GM21381 (cell line): ENCODE measurements around the gene PNMA6E.

Experiments used
- ATAC-seq: cut with Tn5 transposase; IDR thresholded peaks from one replicate; pipeline ENCODE4 v1.9.1; 2021; ENCODE audit warnings: mild to moderate bottlenecking, moderate library complexity; ENCODE audit not compliant: unreplicated experiment

Gene PNMA6E

DNA sequence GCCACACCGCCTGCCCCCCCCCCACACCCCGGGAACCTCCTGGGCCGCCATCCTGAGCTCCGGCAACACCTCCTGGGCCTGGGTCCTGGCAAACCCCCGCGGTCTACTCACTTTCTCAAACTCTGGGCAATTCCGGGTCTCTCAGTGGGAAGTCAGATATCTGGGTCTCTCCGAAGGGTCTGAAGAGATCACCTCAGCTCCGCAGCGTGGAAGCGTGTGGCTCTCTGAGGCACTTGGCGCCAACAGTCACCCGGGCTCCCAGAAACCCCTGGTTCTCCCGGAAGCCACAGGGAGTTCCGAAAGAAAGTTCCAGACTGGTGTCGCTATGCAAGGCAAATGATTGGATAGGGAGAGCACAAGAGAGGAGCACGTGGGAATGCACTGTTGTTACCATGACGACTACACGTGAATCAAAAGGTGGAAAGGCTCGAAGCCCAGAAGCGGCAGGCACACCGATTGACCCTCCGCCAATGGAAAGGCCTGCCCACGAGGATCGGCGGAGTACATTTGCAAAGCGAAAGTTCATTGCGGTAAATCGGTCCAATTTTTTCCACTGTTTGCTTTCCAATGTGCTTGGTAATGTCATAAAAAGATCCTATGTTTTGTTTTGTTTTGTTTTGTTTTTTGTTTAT, at the start of gene PNMA6E:
TSS of gene PNMA6E (minus strand) at position 218 of the 632 bp plus-strand sequence. CDS start 2,501 bp downstream, outside the sequence.
- no peak for ATAC-seq

DNA sequence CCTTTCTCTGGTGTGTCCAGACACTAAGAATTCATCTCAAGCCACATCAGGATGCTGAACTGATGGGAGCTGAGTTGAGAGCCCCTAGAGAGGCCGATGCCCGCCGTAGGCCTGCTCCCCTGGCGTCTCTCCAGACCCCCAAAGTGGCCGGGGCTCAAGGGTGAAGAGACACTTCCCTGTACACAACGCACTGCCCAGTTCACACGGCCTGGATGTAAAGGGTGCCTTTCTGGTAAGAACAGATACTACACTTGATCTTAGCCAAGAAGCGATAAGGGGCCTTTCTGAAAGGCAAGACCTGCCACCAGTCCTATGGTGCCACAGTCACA, 49.8 kb upstream of the PNMA6E start:
- no peak for ATAC-seq

DNA sequence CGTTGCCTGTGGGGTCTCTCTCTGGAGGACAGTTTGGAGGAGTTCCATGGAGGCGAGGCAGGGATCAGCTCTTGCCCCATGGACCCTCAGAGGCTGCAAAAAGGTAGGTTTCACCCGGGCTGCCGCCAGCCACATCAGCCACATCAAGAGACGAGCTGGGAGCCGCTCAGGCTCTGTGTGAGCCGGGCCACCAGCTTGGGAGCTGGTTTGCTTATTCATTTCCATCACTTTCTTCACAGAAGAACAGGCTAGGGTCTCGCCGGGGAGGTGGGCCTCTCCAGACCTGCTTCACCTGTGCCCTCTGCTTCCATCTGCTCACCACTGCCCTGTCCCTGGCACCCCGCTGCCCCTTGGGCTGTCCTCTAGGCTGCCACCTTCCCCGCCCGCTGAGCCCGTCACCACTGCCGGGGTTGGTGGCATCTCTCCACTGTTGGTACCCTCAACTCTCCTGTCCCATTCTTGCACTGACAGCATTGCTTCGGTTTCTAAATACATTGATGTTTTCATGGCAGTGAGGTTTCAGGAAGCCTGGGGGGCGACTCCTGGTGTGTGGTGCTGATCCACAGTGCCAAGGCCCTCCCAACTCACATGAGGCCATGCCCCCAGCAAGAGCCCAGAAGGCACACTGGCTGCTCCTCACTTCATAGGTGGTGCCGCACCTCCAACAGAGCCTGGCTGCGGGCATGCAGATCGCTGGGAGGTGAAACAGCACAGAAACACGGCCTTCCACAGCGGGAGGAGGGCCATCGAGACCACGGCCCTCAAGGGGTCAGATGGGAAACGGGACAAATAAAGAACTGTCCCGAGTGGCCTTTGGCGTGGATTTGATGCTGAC, 49.2 kb upstream of the PNMA6E start:
- ATAC-seq: no peak

DNA sequence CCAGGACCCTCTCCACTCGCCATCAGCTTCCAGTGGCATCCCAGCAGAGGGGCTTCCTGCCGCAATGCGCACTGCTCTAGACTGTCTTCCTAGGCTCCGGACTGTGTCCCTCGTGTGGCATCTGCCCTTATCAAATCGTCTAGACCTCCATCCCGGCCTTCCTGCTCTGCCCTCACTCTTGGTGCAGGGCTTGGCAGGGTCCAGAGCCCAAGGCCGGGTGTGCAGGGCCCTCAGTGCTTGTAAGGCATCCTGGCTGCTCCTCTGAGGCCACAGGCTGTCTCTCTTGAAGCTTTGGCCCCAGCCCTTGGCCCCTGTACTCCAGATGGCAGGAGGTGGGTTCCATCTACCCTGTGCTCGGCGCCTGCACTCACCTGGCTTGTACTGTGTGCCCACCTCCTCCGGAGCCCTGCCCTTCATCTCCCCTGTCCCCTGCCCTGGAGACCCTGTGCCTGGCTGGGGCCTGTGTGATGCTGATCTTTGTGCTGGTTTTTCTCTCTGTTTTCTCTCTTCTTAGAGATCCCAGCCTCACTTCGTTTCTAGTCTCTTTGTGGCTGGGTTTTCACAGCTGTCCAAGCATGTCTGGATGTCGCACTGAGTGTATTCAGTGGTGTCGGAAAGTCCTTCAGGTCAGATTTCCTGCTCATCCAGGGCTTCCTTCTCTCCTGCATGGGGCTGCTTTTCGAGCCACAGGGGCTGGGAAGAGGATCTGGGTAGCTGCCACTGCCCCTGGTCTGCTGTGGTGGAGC, 48.4 kb upstream of the PNMA6E start:
- ATAC-seq: no peak

DNA sequence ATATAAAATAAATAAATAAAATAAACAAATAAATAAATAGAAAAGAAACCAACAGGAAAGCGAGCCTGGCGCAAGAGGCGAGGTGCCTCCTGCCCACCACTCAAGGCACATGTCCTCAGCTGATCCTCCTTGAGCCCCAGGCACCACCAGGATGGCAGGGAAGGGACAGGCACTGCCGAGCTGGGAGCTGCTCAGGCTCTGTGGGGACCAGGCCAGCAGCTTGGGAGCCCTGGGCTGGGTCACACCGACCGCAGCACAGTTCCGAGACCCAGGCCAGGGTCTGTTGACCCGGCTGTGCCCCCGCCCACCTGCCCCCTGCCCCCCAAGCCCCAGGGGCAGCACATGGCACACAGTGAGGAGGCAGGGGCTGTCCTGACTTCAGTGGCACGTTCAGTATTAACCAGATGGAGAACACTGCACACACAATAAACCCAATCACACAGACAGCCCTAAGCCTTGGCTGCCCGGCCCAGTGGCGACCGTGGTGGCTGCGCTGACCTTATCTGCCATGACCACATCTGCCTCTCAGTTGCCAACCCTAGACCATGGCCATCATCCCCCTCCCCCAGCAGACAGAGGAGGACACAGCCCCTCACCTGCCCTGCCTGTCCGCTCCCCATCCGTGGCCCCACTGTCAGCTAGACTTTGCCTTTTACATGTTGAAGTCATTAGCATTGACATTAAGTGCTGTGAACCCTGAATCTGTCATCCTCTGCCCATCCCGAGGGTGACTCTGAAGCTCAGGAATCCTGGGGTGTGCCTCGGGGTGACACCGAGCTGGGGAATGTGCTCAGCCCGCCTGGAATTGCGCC, 47.6 kb upstream of the PNMA6E start:
- no peak for ATAC-seq

DNA sequence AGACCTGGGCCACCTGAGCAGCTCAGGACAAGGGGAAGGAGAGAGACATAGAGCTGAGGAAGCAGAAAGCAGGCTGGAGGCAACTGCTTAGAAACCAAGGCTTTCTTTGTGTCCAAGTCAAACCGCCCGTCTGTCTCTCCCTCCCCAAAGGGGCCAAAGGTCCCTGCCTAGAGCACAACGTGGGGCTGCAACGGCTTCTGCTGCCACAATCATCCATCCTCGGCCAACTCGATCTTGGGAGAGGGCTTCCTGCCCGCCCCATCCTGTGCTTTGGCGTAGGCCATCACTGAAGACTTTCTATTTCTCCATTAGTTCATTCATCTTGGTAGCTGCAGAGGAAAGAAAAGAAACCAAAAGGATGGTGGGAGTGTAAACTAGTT, 46.4 kb upstream of the PNMA6E start:
- no peak for ATAC-seq

DNA sequence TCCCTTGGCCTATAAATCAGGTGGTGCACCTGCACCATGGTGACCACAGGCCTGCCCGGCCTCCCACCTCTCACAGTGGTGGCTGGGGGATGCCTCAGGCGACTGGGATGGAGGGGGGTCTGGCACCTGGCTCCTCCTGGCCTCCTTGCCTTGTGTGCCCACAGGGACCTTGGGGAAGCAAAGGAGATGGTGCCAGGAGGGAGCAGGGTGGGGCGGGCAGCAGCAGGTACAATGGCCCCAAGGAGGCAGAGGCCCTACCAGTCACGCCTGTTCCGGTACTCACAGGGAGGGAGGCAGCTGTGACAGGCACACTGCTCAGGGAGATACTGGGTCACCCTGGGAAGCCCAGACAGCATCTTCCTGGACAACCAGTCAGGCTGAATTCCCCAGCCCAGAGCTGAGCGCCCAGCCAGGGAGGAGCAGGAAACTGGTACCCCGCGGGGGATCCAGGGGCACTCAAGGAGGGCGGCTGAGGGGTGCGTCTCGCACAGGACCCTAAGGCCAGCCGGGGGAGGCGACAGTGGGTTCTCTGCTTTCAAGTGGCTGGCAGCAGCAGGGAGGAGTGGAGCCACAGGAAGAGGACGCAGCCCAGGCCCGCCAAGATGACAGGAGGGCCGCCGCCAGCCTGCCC, 45.9 kb upstream of the PNMA6E start:
- no peak for ATAC-seq

DNA sequence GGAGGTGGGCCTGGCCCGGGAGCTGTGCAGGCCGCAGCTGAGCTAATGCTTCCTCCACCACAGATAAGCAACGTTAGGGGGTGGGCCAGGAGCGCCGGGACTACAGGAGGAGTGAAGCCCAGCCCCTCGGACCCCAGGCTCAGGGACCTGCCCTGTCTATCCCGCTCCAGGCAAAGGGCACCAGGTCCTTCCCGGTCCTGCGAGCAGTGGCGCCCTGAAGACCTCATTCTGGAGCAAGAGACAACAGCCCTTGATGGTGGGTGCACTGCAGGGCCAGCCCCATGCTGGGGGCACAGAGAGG, 45.4 kb upstream of the PNMA6E start:
- no peak for ATAC-seq

DNA sequence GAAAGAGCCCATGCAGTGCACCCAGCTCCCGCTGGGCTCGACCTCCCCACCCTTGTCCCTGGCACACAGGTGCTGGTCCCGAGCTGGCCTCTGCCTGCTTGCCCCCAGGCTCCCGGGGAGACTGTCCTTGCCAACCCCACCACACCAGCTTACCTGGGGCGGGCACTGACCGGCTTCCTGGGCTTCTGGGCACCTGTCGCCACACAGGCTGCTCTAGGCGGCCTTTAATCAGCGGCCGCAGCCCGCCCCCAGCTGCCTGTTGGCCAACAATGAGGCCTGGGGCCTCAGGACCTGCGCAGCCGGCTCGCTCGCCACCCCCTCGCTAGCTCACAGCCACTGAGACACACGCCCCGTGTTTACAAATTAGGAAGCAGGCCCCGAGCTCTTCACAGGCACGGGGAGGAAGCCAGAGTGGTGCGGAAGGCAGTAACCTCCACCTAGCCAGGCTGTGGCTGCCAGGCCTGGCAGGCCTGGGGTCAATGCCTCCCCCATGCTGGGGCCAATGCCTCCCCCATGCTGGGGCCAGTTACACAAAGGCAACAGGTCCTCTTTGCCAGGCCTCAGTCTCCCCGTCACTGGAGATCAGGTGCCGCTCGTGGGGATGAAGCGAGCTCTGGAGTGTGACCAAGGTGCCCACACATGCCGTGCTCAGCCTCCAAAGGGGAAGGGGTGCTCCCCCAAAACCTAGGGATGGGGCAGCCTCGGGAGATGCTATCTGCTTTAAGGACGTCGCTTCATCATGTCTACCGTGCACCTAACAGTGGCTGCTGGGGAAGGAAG, 44.9 kb upstream of the PNMA6E start, which contains the start of gene TREX2:
TSS of gene TREX2 (minus strand) at position 201 of the 780 bp plus-strand sequence. CDS start 626 bp downstream, outside the sequence.
- no peak for ATAC-seq

DNA sequence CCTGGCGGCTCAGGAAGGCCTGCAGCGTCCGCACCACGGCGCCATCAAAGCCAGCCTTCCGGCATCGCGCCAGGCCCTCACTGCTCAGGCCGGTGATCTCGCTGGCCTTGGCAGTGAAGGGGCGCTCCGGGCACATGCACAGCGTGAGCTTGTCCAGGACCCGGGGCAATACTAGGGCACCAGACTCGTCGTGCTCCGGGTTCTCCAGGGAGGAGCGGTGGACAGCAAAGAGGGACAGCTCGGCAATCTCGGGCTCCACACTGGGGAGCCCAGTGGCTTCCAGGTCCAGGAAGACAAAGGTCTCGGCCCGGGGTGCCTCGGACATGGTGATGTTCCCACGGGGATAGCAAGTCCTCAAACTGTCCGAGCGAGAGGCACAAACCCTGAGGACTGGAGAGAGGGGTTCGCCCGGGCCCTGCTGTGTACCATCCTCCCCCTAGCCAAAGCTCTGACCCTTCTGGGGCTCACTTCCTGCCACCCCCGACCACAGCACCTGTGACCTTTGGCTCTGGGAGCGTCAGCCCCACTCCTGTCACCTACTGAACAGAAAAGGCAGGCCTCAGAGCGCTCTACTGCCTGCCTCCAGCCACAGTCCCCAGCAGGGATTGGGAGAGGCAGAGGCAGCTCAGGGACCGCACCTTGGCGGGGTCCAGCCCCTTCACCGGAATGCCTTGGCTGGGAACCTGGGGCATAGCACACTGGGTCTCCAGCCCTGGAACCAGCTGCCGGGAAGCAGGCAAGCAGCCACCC, 44.1 kb upstream of the PNMA6E start:
- ATAC-seq: no peak

DNA sequence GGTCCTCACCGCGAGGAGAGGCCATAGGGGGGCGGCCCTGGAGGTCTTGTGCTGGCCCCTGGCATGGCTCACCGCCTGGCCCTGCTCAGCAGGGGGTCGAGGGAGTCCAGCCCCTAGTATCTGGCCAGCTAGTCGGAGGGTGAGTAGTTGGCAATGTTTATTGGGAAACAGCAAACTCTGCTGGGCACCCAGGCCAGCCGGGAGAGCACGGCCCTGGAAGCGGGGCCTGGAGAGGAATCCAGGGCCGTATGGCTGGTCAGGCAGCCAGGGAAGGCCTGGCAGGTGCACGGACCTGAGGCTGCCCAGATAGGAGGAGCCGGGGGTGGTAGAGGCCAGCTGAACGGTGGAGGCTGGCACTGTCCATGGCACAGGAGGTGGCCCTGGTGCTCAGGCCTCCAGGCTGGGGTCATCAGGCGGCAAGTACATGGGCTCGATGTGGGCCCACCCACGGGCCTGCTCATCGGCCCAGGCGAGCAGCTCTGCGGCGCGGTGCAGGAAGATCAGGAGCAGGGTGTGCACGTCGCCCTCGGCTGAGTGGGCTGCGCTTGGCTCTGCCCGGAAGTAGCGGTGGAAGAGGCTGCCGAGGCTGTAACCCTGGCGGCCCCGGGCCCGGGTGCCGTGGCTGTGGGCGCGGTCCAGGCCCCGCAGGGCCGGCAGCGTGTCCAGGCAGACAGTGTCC, 43.3 kb upstream of the PNMA6E start:
- no peak for ATAC-seq

DNA sequence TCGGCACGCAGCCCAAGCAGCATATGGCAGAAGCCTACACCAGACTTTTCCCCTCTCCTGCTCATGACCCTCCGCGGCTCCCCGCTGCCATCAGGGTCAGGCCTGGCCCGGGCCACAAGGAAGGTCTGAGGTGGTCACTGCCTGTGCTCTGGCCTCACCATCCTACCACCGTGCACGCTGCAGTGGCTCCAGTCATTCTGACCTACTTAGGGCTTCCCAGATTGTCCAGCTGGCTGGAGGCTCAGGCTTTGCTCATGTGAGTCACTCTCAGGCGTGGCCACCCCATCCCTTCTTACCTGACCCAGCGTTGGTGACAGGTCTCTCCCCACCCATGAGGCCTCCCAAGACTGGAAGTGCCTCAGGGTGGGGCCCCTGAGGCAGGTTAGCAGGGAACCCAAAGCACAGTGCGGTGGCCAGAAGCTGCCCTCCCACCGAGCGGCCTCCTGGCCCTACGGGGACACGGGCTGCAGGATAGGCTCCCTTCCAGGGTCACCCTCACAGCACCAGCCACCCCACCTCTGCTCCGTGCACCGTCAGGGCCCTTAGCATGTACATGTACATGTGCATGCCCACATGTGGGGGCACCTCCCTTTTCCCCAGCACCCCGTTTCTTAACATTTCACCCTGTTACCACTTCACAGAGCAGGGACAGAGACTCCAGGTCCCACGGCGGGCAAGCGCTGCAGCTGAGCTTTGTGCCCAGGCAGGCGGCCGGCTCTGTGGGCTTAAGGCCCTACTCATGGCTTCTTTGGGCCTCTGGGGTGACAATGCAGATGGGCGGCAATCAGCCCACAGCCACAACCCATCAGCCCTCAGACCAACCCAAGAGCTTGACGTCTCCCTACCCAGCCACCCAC, 42.6 kb upstream of the PNMA6E start:
- no peak for ATAC-seq

DNA sequence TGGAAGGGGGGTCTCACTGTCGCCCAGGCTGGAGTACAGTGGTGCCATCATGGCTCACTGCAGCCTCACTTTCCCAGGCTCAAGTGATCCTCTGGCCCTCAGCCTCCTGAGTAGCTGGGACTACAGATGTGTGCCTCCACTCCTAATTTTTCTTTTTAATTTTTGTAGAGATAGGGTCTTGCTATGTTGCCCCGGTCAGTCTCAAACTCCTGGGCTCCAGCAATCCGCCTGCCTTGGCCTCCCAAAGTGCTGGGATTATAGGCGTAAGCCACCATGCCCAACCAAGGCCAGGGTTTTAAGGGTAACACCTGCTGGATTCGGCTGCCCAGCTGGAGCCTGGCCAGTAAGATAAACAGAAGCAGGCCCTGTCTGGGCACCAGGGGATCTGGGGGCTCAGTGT, 41.3 kb upstream of the PNMA6E start:
- ATAC-seq: no peak

DNA sequence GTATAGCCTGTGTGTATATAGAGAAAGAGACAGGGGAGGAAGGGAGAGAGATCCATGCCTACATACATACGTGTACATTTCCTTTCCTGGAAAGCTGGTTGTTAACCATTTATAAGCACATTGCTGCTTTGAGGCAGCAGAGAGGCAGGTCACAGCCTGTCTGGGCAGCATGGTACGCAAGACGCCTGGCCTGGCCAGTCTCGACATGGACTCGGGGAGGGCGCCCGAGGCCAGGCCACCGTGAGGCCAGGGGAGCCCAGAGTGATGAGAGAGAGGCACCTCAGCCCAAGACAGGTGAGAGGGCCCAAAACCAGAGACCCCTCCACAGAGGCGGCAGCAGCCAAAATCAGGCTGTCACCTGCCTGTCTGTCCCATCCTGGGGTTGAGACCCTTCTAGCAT, 40.8 kb upstream of the PNMA6E start:
- ATAC-seq: no peak

DNA sequence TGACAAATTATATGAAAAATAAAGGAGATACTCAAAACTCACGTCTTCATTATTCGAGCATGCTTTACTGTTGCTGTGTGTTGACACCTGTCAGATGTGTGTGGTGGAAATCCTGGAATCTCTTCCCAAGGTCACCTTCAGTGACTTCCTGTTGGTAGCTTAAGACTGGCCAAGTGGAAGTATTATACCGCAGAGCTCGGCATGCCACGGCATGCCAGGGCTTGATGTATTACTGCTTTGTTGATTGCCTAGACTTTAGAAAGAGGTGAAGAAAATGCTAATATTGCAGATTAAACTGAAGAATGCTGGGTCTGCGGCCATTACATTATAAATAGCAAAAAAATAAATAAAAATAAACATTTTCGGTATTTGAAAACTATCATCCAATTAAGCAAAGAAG, 40.1 kb upstream of the PNMA6E start:
- ATAC-seq: no peak

DNA sequence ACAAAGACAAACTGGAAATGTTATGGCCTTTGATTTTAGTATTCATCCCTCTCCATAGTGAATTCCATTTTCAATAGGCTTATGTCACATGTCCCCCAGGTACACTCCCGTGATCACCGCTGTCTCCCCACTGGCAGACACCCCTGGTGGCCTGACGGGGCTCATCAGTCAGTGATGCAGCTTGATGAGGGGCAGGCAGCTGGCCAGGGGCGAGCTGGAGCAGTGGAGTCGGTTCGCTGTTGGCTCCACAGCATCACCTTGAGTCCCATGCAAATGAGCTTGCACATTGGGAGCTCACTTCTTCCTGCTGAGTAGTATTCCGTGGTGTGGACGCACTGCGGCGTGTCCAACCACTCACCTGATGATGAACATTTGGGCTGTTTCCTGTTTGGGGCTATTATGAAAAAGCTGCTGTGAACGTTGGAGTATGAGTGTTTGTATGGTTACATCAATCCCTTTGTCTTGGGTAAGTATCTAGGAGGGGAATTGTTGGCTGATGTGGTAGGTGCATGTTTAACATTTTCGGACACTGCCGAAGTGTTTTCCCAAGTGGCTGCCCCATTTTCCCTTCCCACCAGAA, 39.5 kb upstream of the PNMA6E start:
- ATAC-seq: no peak

DNA sequence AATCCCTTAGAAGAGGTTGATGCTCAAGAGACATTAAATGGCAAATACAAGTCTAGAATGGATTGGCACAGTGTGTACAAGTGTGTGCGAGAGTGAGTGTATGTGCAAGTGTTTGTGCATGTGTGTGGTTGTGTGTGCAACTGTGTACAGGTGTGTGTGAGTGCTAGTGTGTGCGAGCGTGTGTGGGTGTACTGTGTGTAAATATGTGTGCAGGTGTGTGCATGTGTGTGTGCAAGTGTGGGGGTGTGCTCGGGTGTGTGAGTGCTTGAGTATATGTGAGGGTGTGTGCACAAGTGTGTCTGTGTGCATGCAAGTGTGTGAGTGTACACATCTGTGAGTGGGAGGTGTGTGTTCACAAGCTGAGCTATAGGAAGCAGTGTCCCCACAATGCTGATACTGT, 38.8 kb upstream of the PNMA6E start:
- no peak for ATAC-seq
